ENCODE results near the gene NUP188.

- TF ChIP-seq CTCF (conservative IDR thresholded peaks at IDR 0.05; ENCODE audit: low read depth in 2 of 2) (no peak), EZH2 (IDR thresholded peaks at IDR 0.05; ENCODE audit: low read depth, unreplicated experiment) (no peak)
Measured at GRCh38 chr9:128898382-128898781, 49.1 kb upstream of the NUP188 start.

Data from GM23338 (cell line).